HG02763 (cell line): ENCODE measurements around the gene TSC1.

Experiments
- ATAC-seq: cut with Tn5 transposase; IDR thresholded peaks from one replicate; pipeline ENCODE4 v1.9.1; 2021; ENCODE audit warnings: mild to moderate bottlenecking, moderate library complexity; ENCODE audit not compliant: unreplicated experiment

Gene TSC1

DNA sequence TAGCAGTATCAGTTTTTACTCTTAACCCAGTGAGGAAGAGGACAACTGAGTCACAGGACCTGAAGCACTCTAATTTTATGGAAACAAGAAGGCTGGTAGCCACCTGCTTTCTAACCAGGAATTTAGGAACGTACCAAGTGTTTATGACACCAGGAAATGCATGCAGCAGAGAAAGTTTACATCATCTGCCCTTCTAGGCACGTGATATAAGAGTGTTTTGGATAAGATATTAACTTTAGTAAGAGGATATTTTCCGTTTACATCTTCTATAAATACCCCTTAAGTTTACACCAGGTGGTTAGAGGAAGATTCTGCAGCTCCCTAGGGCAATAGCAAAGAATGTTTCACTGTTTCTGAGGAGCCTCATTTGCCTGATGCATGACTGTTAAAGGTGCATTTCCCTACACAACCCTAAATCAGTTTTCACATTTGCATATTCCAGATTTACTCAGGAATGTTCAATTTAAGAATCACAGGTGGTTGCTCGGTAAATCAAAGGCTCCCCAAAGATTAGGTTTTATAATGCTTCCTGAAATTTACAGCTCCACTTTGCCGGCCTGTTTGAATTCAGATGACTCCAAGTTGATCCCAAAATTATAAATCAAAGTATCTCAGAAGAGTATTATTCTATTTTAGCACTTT is 1.8 kb downstream of the TSC1 start:
- no peak for ATAC-seq

DNA sequence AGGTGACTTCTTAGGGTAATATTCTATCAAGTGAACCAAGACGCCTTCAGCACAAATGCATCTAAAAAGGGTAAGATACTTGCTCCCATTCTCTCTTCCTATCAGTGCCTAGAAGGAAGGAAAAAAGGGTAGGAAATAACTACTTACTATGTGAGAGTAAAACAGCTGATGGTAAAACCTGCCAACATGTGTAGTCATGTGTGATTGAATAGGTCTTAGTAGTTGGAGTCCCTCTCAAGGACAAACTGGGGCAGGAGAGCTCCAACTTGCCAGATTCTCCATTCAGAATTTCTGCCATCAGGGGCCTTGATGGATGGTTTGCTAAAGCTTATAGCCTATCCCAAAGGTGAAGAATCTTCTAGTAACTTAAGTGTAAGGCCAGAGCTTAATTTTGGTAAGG is 5.2 kb downstream of the TSC1 start:
- no peak for ATAC-seq

DNA sequence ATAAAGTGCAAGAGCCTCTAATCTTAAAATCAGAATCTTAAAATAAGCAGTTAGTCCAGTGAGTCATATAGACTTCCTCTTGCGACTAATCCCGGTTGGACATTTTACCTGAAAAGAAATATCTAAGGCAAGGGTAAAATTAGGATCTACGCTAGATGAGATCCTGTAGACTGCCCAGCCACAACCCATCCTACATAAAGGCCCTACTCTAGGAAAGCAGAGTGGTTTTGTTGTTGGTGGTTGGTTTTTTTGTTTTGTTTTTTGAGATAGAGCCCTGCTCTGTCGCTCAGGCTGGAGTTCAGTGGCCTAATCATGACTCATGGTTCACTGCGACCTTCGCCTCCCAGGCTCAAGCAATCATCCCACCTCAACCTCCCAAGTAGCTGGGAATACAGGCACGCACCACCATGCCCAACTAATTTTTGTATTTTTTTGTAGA is 6.9 kb downstream of the TSC1 start:
- no peak for ATAC-seq

DNA sequence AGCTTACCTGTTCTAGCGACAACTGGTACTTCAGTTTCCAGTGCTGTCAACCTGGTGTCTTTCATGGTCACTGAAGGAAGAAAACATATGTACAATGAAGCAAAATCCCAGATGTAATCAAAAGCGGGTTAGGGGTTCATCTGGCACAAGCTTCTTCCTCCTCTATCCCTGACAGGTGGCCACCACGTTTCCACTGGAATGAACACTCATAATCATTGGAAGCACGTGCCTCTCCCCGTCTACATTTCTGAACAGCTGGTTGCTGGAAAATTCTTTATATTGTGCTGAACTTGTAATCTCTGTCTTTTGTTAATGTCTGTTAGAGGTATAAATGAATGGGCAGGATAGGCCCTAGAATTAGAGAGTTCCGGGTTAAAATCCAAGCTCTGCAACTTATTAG is 9.4 kb downstream of the TSC1 start:
- ATAC-seq: no peak

DNA sequence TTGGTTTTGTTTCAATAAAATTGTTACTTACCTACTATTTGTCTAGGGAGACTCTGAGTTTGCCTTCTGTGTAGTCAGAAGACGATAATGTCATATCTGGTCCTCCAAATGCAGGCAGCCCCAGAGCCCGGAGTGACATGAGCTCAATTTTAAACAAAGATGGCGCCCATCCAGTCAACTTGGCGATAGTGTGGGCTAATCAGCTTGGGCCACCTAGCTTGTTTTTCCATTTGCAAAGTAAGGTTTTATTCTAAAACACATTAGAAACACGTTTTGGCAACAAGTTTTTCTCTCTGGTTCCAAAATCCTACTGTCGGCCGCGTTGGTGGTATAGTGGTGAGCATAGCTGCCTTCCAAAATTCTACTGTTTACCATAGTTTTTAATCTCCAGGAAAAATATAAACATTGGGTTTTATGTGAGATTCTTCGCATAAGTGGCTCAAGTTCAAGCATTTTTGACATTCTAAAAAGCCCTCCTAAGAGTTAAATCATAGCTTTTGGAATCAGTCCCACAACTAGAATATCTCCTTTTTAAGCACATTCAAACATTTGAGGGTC is 13.2 kb downstream of the TSC1 start:
- no peak for ATAC-seq

DNA sequence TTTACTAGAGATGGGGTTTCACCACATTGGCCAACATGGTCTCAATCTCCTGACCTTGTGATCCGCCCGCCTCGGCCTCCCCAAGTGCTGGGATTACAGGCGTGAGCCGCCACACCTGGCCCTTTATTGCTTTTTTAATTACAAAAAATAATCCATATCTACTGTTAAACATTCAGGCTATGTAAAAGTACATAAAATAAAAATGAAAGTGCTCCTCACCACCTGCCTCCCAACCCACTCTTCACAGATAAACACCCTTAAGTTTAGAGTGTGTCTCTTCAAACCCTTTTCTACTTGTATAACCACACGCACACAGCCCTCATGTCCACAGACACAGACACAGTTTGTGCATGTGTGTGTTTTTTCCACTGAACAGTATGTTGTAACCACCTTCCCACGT is 16.7 kb downstream of the TSC1 start:
- no peak for ATAC-seq

DNA sequence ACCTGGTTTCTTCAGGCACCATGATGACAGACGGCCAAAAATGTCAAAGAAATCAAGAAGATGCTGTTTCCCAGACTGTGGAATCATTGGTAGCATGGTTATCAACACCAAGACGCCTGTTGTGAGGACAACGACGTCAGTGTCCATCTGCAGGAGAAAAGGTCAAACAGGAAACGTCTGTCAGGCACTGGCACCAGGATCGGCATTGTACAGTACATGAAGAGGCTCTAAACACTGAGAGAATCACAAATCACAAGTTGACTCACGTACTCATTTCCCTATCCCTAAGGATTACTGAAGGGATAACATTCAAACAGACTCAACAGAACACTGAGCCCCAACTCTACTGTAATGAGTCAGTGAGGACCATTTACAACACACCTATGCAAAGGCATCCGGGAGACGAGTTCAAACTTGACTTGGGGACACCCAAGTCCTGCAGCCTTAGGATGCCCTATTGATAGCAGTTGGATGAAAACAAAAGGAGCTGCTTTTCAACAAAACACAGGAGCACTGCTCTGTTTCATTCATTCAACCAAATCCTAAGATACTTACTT is 21.0 kb downstream of the TSC1 start:
- no peak for ATAC-seq

DNA sequence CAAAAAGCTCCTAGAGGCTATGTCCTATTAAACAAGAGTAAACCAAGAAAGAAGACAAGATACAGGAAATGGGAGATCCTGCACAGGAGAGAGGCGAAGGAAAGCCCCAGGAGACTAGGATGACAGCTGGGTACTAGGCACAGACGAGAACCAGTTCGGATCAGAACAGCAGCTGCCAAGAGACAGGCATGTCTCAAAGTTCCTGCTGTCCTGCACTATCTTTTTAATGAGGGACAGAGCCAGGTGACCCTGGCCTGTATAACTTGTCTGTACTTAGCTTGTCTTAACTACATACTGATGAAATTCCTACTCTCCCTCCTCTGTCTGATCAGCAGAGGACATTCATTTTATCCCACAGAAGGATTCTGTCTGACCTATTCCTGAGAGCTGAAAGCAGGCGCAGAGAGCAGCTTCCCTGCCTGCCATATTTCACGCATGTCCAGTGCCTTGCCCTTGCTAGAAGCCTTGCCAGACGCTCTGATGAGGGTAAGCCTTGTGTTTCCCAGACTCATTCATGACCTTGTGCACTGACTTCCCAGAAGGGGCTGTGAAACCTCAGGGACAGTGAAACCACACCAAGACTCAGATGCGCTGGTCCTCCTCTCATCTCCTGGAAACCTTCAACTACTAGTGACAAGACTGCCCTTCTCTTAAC is 24.7 kb downstream of the TSC1 start:
- ATAC-seq: no peak

DNA sequence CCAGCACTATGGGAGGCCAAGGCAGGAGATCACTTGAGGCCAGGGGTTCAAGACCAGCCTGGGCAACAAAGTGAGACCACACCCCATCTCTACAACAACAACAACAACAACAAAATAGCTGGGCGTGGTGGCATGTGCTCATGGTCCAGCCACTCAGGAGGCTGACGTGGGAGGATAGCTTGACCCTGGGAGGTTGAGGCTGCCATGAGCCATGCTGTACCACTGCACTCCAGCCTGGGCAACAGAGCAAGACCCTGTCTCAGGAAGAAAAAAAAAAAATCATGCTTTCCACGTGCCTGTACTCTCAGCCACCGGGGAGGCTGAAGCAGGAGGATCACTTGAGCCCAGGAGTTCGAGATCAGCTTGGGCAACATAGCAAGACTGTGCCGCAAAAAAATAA is 29.5 kb downstream of the TSC1 start:
- ATAC-seq: no peak

DNA sequence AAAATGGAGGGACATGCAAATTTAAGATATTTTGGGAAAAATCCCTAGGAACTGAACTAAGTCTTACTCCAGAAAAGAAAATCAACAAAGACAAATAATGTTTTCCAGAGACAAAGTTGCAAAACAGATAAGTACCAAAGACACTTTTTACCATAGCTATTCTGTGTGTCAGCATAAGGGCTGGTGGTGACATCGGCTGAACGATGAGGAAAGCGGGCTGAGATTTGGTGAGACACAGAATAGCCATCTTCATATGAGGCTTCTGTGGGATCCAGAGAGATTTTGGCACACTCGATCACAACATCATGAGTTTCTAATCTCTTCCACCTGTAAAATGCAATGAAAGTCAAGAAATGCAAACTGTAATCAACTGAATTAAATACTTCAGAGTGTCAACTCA is 32.3 kb downstream of the TSC1 start:
- no peak for ATAC-seq

DNA sequence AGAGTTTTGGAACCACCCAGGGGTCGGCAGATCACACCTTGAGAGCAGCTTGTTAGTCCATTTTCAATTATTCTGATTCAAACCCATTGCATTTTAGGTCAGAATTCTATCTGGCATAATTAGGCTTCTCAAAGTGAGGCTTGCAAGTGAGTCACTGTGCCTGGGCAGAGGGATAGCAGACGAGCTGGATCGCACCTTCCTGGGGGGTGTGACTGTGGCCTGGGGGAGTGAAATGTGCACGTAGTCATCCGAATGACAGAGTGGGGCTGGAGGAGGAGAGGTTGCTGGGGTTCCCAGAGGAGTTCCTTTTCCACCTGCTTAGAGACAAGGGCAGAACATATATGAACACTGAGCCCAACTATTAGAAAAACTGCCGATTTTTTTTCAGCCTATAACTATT is 34.0 kb downstream of the TSC1 start:
- no peak for ATAC-seq

DNA sequence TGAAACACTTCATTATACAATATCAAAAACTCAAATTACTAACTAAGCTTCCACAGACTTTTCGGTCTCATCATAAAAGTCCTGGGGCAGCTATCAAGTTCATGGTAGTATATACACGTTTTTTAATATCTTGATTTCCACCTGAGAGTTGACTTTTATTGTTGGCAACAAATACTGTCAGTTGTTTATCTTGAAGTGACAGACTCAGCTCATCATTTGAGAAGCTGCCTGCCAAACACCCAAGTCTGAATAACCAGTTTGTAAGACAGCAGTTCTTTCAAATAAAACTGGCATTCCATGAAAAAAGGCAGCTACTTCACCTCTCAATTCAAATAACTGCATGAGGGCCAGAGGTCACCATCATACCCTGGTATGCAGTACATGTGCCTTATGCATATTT is 35.1 kb downstream of the TSC1 start:
- ATAC-seq: no peak

DNA sequence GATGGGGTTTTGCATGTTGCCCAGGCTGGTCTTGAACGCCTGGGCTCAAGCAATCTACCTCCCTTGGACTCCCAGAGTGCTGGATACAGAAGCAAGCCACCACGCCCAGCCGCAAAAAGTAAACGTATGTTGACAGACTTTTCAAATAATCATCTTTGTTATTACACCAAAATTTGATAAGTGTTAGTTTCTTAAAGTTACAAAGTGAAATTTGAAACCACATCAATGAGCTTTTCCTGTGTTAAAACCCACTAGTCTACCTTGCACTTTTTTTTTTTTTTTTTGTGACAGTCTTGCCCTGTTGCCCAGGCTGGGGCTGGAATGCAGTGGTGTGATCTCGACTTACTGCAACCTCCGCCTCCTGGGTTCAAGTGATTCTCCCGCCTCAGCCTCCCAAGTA is 35.8 kb downstream of the TSC1 start:
- no peak for ATAC-seq

DNA sequence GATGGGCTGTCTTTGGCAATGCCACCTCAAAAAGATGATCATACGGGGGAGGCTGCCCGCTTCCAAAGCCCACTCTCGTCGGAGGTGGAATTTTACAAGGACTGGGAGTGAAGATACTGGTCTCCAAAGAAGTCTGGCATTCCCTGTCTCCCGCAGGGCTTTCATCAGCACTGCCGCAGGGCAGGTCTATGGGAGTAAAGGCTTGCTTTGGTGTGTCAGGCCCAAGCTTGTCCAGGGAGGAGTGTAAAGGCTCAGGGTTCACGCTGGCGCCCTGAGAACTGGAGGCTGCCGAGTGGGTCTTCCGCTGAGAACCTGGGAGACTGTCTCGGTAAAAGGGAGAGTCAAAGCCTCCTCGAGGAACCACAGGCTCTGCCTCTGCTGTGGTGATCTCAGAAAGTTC is 38.7 kb downstream of the TSC1 start:
- no peak for ATAC-seq

DNA sequence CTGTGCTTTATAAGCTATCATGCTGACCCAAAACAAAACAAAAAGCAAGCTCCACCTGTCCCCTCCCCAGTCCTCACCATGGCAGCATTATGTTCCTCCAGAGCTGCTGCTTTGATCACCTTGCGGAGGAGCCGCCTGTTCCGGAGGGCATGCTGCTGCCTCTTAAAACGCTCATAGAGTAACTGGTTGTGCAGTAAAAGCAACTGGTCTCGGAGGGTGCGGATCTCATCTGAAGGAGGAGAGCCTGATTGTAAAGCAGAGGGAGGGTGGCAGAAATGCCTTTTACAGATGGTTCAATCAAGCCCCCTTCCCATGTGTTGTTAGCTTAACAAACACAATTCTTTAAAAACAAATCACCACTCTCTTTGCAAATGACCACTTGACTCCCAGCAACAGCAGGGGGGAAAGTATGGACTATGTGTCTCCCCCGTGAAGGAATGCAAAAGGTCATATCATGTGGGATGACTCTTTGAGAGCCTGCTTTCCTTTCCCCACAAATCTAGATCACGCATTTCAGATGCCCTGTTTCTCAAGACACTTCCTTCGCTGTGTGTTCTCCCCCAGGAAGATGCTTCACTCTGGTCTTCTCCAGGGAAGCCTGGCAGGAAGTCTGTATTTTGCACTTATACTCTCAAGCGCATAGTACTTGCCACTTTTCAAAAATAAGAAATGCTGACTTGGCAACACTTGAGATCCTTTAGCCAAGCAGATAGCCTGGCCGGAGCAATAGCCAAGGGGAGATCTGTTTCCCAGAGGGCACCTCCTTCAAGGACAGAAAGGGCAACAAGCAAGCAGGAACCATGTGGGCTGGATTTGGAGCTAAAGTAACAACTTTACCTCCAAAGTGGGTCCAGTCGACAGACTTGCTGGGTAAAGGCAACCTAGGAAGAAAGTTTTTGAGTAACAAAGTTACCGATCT is 40.6 kb downstream of the TSC1 start:
- ATAC-seq: no peak

DNA sequence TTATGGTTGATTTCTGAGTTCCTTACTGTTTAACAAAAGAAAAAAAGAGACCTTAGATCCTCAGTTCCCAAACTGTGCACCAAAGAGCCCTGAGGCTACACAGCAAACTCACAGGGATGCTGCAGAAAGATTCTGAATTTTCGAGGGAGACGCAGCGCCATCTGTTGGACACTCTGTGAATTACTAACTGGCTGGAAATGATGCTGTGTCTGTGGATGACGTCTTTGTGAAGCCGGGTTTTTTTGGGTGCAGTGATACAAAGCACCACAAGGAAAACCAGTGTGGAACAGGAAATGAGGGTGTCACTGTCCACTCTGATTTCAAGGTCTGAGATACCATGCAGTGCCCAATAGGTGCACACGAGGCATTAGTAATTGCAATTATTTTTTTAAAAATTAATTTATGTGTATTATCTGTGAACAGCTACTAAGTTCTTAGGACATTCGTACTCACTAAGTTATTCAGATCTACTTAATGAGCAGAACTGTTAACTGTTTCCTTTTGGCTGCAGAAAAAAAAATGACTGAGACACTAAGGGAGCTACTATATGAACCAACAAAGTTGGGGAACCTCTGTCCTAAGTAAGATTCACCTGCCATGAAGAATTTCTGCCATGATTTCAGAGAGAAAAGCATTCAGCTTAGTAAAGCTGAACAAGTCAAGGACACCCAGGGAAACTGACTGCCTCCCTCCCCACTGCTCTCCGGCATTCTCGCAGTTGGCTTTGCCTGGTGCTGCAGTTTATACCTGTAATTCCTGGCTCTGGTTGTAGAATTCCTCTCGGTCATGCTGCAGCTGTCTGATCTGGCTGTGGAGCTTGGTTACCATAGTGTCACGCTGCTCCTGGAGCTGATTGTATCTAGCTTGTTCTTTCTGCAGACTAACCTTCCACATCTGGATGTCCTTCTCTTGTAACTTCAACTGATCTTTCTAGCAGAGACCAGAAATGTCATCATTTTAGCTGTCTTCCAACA is 42.3 kb downstream of the TSC1 start:
- no peak for ATAC-seq

DNA sequence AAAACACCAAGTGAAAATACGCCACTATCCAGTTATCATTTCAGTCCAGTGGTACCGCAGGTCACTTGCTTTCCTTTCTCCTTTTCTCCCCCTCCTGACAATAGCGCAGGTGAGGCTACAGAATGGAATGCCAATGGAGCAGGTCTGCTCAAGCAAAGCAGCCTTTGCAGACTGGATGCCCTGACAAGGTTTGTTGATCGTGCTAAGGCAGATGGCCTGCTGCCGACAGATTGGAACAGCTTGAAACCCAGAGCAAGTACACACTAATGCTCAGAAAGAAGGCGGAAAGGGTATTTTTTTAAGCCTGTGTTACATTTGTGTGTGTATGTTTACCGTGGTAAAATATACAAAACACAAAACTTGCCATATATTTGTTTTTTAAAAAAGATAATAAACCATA is 46.4 kb downstream of the TSC1 start:
- ATAC-seq: no peak

DNA sequence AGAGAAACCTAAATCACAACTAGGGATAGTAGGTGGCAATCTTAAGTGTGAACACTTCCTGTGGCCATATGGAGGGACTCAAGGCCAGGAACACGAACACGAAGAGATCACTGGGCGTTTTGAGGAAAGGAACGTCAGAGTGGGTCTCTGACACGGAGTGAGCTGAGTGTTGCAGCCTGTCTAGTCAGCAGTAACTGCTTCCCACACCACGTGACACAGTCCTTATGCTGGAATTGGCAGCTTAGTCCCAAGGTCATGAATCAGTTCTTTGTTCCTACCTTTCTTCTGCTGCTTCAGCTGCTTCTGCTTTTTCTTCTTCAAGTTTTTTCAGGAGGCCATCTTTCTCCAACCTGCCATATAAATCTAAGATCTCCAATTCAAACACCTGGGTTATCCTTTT is 47.5 kb downstream of the TSC1 start:
- no peak for ATAC-seq

DNA sequence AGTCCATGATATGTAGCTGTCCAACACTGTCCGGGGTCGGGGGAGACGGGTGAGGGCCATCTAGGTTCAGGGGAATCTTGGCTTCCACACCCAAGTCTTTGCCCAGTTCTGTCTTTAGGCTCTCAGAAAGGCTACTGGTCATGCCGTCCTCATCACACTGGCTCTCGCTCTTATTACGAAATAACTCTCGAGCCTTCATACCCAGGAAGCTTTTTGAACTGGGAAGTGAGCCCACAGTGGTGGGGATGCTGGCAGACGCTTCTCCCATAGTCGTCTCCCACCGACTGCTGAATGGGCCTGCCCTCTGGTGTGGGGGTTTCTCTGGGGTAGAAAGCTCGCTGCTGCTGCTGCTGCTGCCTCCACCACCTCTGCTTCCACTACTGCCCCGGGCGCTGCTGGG is 48.2 kb downstream of the TSC1 start:
- ATAC-seq: no peak
